C4-2B (cell line): ENCODE measurements around the gene CFAP251.

Experiments
- H3K27ac ChIP-seq: fragments of 450-650 bp; 2 replicates; pipeline ENCODE4 v1.5.1; 2017
- ZFX ChIP-seq: fragments of 450-650 bp; IDR thresholded peaks from 2 replicates; pipeline ENCODE4 v1.6.1; 2017
- TF ChIP-seq, protein P1 (sequence below): fragments of 450-650 bp; conservative IDR thresholded peaks from 2 replicates; pipeline ENCODE4 v1.5.1; 2017; ENCODE audit warnings: mild to moderate bottlenecking

CFAP251 gene

DNA sequence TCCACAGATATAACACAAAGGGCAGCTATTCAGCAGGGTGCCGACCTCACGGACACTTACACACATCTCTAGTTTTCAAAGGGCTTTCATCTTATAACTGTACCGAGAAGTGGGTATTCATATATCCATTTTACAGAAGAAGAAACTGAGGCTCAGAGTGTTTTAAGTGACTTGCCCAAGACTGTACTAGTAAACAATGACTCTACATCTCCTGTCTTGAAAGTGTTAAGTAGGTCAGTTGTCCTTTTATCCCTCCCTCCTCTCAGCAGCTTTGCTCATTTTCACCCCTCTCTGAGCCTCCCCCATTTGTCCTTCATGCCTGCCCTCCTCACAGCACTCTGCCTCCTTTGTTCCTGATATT lies 13.8 kb downstream of the CFAP251 start:
- TF ChIP-seq, protein P1, sequence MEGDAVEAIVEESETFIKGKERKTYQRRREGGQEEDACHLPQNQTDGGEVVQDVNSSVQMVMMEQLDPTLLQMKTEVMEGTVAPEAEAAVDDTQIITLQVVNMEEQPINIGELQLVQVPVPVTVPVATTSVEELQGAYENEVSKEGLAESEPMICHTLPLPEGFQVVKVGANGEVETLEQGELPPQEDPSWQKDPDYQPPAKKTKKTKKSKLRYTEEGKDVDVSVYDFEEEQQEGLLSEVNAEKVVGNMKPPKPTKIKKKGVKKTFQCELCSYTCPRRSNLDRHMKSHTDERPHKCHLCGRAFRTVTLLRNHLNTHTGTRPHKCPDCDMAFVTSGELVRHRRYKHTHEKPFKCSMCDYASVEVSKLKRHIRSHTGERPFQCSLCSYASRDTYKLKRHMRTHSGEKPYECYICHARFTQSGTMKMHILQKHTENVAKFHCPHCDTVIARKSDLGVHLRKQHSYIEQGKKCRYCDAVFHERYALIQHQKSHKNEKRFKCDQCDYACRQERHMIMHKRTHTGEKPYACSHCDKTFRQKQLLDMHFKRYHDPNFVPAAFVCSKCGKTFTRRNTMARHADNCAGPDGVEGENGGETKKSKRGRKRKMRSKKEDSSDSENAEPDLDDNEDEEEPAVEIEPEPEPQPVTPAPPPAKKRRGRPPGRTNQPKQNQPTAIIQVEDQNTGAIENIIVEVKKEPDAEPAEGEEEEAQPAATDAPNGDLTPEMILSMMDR = no peak
- TF ChIP-seq ZFX = no peak
- H3K27ac ChIP-seq = no peak overlapping the region

DNA sequence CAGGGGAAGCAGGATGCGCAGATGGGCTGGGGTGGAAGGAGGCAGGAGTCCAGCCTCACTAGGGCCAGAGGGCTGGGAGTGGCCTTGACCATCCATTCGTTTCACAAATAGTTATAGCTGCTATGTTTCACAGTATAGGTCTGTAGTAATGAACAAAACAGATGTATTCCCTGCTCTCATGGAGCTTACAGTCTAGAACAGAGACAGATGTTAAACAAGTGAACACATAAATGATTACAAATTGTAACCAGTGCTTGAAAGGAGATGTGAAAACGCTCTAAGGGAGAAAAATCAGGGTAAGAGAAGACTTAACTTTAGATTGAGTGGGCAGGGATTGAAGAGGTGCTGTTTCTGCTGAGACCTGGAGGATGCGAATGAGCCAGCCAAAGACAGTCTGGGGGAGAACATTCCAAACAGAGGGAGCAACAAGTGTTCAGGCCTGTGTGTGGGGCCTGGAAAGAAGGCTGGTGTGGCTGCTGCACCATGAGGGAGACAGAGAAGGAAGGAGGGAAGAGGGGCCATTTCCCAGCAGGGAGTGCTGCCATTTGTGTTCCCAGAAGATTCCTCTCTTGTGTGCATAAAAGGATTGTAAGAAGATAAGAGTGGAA lies 14.6 kb downstream of the CFAP251 start:
- no peak for TF ChIP-seq ZFX
- TF ChIP-seq, protein P1 = no peak
- H3K27ac ChIP-seq = no peak overlapping the region

DNA sequence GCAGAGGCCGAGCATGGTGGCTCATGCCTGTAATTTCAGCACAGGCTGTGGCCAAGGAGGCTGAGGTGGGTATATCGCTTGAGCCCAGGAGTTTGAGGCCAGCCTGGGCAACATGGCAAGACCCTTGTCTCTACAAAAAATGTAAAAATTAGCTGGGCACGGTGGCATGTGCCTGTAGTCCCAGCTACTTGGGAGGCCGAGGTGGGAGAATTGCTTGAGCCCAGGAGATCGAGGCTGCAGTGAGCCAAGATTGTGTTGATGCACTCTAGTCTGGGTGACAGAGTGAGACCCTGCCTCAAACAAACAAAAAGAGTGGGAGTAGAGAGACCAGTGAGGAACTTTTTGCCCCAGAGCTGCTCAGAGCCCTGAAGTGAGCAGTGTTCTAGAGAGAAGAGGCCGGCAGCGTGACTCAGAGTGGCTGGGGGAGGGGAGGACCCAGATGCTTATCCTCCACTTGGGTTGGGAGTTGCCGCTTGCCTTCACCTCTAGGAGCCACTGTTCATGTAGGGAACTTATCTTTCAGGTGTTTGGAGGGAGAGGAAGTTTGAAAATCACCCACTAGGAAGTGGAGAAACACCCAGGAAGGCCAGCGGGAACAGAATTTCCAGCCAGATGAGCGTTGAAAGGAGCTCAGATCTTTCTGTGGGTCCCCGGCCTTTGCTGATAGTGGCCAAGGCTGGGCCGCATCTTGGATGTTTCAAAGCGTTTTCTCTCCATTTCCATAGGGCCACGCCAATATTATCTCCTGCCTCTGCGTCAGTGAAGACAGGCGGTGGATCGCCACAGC lies 15.3 kb downstream of the CFAP251 start:
- TF ChIP-seq, protein P1 = no peak
- no peak for TF ChIP-seq ZFX
- no peak overlapping the region for H3K27ac ChIP-seq

DNA sequence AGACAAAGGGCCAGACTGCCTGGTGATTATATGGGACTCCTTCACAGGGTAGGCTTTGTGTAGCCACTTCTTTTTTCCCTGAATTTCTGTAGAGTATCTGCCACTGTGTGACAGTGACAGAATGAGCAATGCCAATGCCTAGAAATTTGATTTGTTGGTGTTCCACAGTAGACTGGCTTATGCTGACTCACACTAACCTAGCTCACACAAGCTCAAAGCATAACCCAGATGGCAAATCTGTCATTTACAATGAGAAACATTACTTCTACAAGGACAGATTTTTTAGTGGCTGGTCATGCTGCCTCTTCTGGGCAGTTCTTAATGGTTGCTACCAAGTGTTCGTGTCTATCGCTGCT lies 15.9 kb downstream of the CFAP251 start:
- no peak overlapping the region for H3K27ac ChIP-seq
- TF ChIP-seq, protein P1 = no peak
- no peak for TF ChIP-seq ZFX

DNA sequence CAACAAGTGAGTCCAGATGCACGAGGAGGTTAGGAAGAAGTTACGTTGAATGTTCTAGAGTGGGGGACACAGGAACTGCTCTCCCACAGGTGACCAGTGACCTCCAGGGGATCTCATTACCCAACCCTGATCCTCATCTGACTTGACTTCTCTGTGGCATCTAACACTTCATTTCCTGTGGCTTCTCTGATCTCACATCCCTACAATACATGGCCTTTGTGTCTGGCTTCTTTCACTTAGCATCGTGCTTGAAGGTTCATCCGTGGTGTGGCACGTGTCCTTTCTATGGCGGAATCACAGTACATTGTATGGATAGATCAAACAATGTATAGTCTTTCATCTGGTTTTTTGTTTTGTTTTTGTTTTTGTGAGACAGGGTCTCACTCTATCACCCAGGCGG lies 19.3 kb downstream of the CFAP251 start:
- TF ChIP-seq, protein P1 = no peak
- TF ChIP-seq ZFX = no peak
- H3K27ac ChIP-seq = no peak overlapping the region

DNA sequence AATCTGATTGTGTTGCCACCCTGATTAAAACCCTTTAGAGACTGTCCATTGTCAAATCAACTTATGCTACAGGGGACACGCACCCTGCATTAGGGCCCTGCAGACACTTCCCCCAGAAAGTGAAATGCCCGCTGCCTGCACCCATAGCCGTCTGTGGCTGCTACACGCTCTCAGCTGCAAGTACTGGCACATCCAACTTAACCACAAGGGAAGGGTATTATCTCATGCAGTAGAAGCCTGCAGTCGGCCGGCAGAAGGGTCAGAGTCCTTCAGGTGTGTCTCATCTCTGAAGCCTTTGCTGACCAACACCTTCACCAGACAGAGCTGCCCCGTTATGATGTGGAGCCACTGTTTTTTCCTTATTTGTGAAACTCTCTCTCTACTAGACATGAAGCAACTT lies 20.8 kb downstream of the CFAP251 start:
- TF ChIP-seq, protein P1 = no peak
- TF ChIP-seq ZFX = no peak
- H3K27ac ChIP-seq = no peak overlapping the region

DNA sequence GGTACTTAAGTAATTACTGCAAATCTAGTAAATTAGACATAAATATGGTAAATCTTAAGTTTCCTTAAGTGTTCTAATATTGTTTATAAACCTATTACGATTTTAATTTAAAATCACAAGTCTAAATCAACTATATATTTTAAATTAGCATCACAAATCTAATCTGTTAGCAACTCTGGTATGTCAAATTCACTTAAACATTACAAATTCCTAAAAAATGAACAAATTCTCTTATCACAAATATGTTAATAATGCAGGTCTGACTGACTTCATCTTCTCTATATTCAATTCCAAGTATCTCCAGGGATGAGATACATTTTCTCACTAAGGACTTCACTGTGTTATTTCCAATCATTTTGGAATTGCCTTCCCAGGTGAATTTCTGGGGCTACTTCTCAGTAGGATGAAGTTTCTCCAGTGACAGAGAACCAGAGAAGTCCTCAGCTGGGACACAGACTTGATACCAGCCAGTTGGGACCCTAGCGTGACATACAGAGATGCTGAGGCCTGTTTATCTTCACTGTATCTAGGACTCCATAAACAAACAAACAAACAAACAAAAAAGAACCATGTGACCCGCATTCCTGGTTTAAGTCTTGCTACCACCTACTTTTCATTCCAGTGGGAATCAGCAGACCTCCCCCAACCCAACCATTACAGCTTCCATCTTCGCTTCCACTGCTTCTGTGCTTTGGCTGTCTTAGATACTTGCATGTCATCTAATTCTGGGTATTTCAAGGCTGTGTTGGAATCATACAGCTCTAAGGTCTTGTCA lies 21.8 kb downstream of the CFAP251 start:
- H3K27ac ChIP-seq = no peak overlapping the region
- TF ChIP-seq, protein P1 = no peak
- TF ChIP-seq ZFX = no peak
